ENCODE data around the gene NYAP1. TPM values are rescaled to one million over a fixed set of nuclear protein-coding genes. Genes with fewer than 3 reads are reported as not detected.

NYAP1 gene
- polyA plus RNA-seq (2013, experiment 1 of 2), result 0.57 TPM
- 0.58 TPM for polyA plus RNA-seq (2013, experiment 2 of 2)

- Histone ChIP-seq H2BK5ac (ENCODE audit: low read depth, low read length, poor library complexity, severe bottlenecking) (no peak within 1 kb of the TSS), H3K4me1 (ENCODE audit: control insufficient read depth, insufficient read depth, low read depth, low read length) (peaks cover 18% of the 10 kb centered on the region), H2AK5ac (ENCODE audit: low read length, severe bottlenecking) (peak within 1 kb of the TSS; percentile 16), H3K18ac (ENCODE audit: low read depth in 1 of 2, low read length in 2 of 2) (peak within 1 kb of the TSS; percentile 66 to 79), H3K14ac (ENCODE audit: low read length in 2 of 2) (peak within 1 kb of the TSS in 1 of 2 experiments; percentile 79), H3K27me3 (ENCODE audit: control insufficient read depth in 1 of 2, insufficient read depth in 1 of 2, low read length in 2 of 2) (no peaks in the 10 kb centered on the region), H2AFZ (ENCODE audit: low read depth, low read length) (peak within 1 kb of the TSS; percentile 89), H3K9ac (ENCODE audit: low read length) (peak within 1 kb of the TSS; percentile 78), H3K4me2 (ENCODE audit: low read length, poor library complexity, severe bottlenecking) (peak within 1 kb of the TSS; percentile 93), H3K36me3 (ENCODE audit: control insufficient read depth in 1 of 2, insufficient read depth in 2 of 2, low read depth in 1 of 2, low read length in 2 of 2) (no peaks in the 10 kb centered on the region), H2BK120ac (ENCODE audit: low read depth, low read length) (peak within 1 kb of the TSS; percentile 58), H3K79me1 (replicated peaks; ENCODE audit: low read length, poor library complexity, severe bottlenecking) (no peaks in the 10 kb centered on the region), H3K27ac (ENCODE audit: low read length, poor library complexity, severe bottlenecking) (no peak within 1 kb of the TSS), H3K9me3 (ENCODE audit: control insufficient read depth, low read length) (no peaks in the 10 kb centered on the region), H3K4me3 (ENCODE audit: insufficient read depth in 1 of 2, low read depth in 1 of 2, low read length in 2 of 2) (peak within 1 kb of the TSS; percentile 77 to 84), H3K23ac (ENCODE audit: low read length in 2 of 2) (peak within 1 kb of the TSS in 1 of 2 experiments; percentile 24), H2BK15ac (ENCODE audit: low read depth, poor library complexity, severe bottlenecking) (peak within 1 kb of the TSS; percentile 75), H3K4ac (ENCODE audit: low read depth in 1 of 2, low read length in 2 of 2) (peak within 1 kb of the TSS in 1 of 2 experiments; percentile 60), H4K91ac (ENCODE audit: low read length) (peak within 1 kb of the TSS; percentile 12), H2BK12ac (ENCODE audit: low read length in 2 of 2) (peak within 1 kb of the TSS; percentile 9 to 90), H4K8ac (ENCODE audit: low read length) (peak within 1 kb of the TSS; percentile 82)
- DNase-seq, result peak; percentile 60
- WGBS, result 31% methylated on average over 17 of the region's 45 CpGs
Measured at GRCh38 chr7:100483722-100484672, at the start of gene NYAP1. Gene NYAP1 (plus strand): TSS chr7:100483927. CDS start chr7:100485312, 1,385 bp downstream.

DNA sequence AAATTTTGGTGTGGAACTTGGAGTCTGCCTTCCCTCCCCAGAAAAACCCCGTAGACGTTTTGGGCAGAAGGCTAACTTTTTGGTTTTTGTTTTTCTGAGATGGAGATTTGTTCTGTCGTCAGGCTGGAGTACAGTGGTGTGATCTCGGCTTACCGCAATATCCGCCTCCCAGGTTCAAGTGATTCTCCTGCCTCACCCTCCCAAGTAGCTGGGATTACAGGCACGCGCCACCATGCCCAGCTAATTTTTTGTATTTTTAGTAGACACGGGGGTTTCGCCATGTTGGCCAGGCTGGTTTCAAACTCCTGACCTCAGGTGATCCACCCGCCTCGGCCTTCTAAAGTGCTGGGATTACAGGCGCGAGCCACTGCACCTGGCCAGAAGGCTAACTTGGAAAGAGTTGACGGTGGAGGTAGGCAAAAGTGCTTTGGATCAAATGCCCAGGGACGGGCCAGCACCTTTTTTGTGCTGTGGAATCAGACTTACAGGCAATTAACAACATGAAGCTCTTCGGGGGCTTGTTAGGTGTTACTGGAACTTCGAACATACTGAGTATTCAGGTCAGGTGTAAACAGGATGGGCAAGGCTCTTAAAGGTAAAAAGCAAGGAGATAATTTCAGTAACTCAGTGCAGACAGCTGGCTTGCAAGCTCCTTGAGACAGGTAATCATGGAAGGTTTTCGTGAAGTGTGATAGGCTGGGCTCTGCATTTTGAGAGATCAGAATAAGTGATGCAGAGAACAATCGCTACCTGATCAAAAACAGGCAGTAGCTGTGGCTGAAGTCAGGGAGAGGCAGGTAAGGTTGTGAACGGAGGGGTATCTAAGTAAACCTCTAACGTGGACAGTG is 49.2 kb upstream of the NYAP1 start:
- Histone ChIP-seq H3K23ac (ENCODE audit: low read length in 2 of 2) (no peak overlapping the region), H3K18ac (ENCODE audit: low read depth in 1 of 2, low read length in 2 of 2) (no peak overlapping the region), H3K4me2 (ENCODE audit: low read length, poor library complexity, severe bottlenecking) (peak overlapping the region; percentile 92), H3K14ac (ENCODE audit: low read length in 2 of 2) (no peak overlapping the region), H2AFZ (ENCODE audit: low read depth, low read length) (no peak overlapping the region), H2BK15ac (ENCODE audit: low read depth, poor library complexity, severe bottlenecking) (no peak overlapping the region), H3K36me3 (ENCODE audit: control insufficient read depth in 1 of 2, insufficient read depth in 2 of 2, low read depth in 1 of 2, low read length in 2 of 2) (peaks cover 40 to 46% of the 10 kb centered on the region in 2 experiments), H3K27ac (ENCODE audit: low read length, poor library complexity, severe bottlenecking) (no peak overlapping the region), H4K8ac (ENCODE audit: low read length) (no peak overlapping the region), H3K9ac (ENCODE audit: low read length) (peak overlapping the region; percentile 90), H2AK5ac (ENCODE audit: low read length, severe bottlenecking) (no peak overlapping the region), H3K4me3 (ENCODE audit: insufficient read depth in 1 of 2, low read depth in 1 of 2, low read length in 2 of 2) (peak overlapping the region in 1 of 2 experiments; percentile 89), H2BK12ac (ENCODE audit: low read length in 2 of 2) (no peak overlapping the region), H3K79me1 (replicated peaks; ENCODE audit: low read length, poor library complexity, severe bottlenecking) (peaks cover 6% of the 10 kb centered on the region), H4K91ac (ENCODE audit: low read length) (no peak overlapping the region), H3K4me1 (ENCODE audit: control insufficient read depth, insufficient read depth, low read depth, low read length) (peaks cover 29% of the 10 kb centered on the region), H3K9me3 (ENCODE audit: control insufficient read depth, low read length) (no peaks in the 10 kb centered on the region), H3K4ac (ENCODE audit: low read depth in 1 of 2, low read length in 2 of 2) (no peak overlapping the region), H2BK5ac (ENCODE audit: low read depth, low read length, poor library complexity, severe bottlenecking) (no peak overlapping the region), H3K27me3 (ENCODE audit: control insufficient read depth in 1 of 2, insufficient read depth in 1 of 2, low read length in 2 of 2) (no peaks in the 10 kb centered on the region), H2BK120ac (ENCODE audit: low read depth, low read length) (no peak overlapping the region)
- WGBS, result 91% methylated on average over 22 of the region's 22 CpGs
- no peak for DNase-seq

DNA sequence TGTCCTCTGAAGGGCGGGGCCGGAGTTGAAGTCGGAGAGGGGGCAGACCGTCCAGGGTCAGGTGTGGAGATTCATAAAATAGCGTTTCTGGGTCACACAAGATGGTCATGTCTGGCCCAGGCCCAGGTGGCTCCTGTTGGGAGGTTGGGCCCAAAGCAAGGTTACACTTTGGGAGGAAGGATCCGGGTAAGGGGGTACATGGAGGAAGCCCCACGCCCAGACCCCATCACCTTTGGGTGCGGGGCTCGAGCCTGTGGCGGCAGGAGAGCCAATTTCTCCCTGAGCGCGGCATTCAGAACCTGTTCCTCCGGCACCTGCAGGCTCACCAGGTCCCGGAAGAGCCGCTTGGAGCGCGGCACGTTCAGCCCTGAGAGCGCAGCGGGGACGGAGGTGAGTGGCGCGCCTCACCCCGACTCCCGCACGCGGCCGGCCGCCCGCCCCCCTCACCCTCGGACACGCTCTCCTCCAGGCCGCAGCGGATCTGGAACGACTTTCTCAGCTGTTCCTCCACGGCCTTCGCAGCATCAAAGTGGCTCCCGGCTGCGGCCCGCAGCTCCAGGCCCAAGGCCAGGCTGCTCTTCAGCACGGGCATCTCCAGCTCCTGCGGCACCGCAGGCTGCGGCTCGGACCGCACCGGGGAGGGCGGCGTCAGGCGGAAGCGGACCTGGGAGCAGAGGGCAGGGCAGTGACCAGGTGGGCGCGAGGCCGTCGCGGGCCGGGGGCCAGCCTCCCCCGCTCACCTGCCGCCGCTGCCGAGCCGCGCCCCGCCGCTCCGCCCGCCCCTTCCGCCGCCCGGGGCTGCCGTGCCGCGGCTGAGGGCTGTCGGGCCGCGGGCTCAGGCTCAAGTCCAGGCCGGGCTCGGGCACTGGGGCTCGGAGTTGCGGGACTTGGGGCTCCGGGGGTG is 48.1 kb upstream of the NYAP1 start:
- Histone ChIP-seq H4K8ac (ENCODE audit: low read length) (peak overlapping the region; percentile 97), H2BK5ac (ENCODE audit: low read depth, low read length, poor library complexity, severe bottlenecking) (peak overlapping the region; percentile 46), H4K91ac (ENCODE audit: low read length) (peak overlapping the region; percentile 96)

More for the DNA sequence above, 48.1 kb upstream of the NYAP1 start:
- H2AK5ac ChIP-seq (ENCODE audit: low read length, severe bottlenecking), result peak overlapping the region; percentile 62
- peak overlapping the region; percentile 92 for H3K4me2 ChIP-seq (ENCODE audit: low read length, poor library complexity, severe bottlenecking)
- H2BK120ac ChIP-seq (ENCODE audit: low read depth, low read length), result peak overlapping the region; percentile 95
- H3K9me3 ChIP-seq (ENCODE audit: control insufficient read depth, low read length), result no peaks in the 10 kb centered on the region
- peak overlapping the region; percentile 49 to 100 for H3K14ac ChIP-seq (ENCODE audit: low read length in 2 of 2)
- H3K4me3 ChIP-seq (ENCODE audit: insufficient read depth in 1 of 2, low read depth in 1 of 2, low read length in 2 of 2), result peak overlapping the region; percentile 89 to 98
- H2BK15ac ChIP-seq (ENCODE audit: low read depth, poor library complexity, severe bottlenecking), result peak overlapping the region; percentile 61
- peak overlapping the region; percentile 90 for H3K9ac ChIP-seq (ENCODE audit: low read length)
- H3K36me3 ChIP-seq (ENCODE audit: control insufficient read depth in 1 of 2, insufficient read depth in 2 of 2, low read depth in 1 of 2, low read length in 2 of 2), result peaks cover 38 to 48% of the 10 kb centered on the region in 2 experiments
- 2% methylated on average over 55 of the region's 81 CpGs for WGBS
- peak; percentile 33 for DNase-seq
- H3K27ac ChIP-seq (ENCODE audit: low read length, poor library complexity, severe bottlenecking), result peak overlapping the region; percentile 79
- H2AFZ ChIP-seq (ENCODE audit: low read depth, low read length), result peak overlapping the region; percentile 57
- no peaks in the 10 kb centered on the region for H3K27me3 ChIP-seq (ENCODE audit: control insufficient read depth in 1 of 2, insufficient read depth in 1 of 2, low read length in 2 of 2)
- peaks cover 4% of the 10 kb centered on the region for H3K79me1 ChIP-seq (replicated peaks; ENCODE audit: low read length, poor library complexity, severe bottlenecking)
- H3K4me1 ChIP-seq (ENCODE audit: control insufficient read depth, insufficient read depth, low read depth, low read length), result peaks cover 26% of the 10 kb centered on the region
- H3K23ac ChIP-seq (ENCODE audit: low read length in 2 of 2), result peak overlapping the region in 1 of 2 experiments; percentile 95
- peak overlapping the region; percentile 88 to 99 for H3K4ac ChIP-seq (ENCODE audit: low read depth in 1 of 2, low read length in 2 of 2)
- peak overlapping the region; percentile 97 for H3K18ac ChIP-seq (ENCODE audit: low read depth in 1 of 2, low read length in 2 of 2)
- H2BK12ac ChIP-seq (ENCODE audit: low read length in 2 of 2), result peak overlapping the region in 1 of 2 experiments; percentile 80

All from mesenchymal stem cell (in vitro differentiated cells and primary cell).